HCT116 (cell line): ENCODE data around the gene ACTR1A. TPM values are rescaled to one million over a fixed set of nuclear protein-coding genes. Genes with fewer than 3 reads are reported as not detected.

Experiments used
- ATAC-seq: fragments of 200-7000 bp; cut with Tn5 transposase; 2 replicates; pipeline ENCODE4 v1.9.1; 2020; ENCODE audit warnings: mild to moderate bottlenecking, moderate library complexity
- BruUV-seq: library from RNA; stranded (reverse); fragments of 400-500 nt; replicated peaks from 2 replicates; lab custom pipeline; 2021; lab: Mats Ljungman, UMichigan
- CTCF ChIA-PET: fragments of 300-600 bp; sonication (Branson Sonifier 250); formaldehyde crosslinking; loops from one replicate; lab custom pipeline; 2021; ENCODE audit warnings: antibody characterized with exemption; lab: Charles Lee
- POLR2A ChIA-PET: fragments of 300-600, 350-600 bp; sonication (Branson Sonifier 250); formaldehyde crosslinking; loops from one replicate; lab custom pipeline; 2021; ENCODE audit warnings: antibody characterized with exemption; lab: Charles Lee
- RAD21 ChIA-PET, 2 experiments: fragments of 300-600 bp; sonication (Branson Sonifier 250); formaldehyde crosslinking; loops; one replicate each; lab custom pipeline; 2023; ENCODE audit warnings: low total read pairs in 2 of 2; ENCODE audit not compliant: uncharacterized antibody in 2 of 2, unreplicated experiment in 2 of 2, low non-redundant PET in 1 of 2; lab: Charles Lee
- DNase-seq: peaks from one replicate; pipeline ENCODE4 v3.0.0-alpha.2; 2010; ENCODE audit warnings: low read depth, low spot score
- H2AFZ ChIP-seq: fragments of 200-600 bp; shearing (Covaris generic), sonication (generic); 2 replicates; pipeline ENCODE4 v1.6.1; 2017; ENCODE audit warnings: low read depth, mixed run types, mixed read lengths, antibody characterized with exemption, low read length; ENCODE audit not compliant: poor library complexity, severe bottlenecking
- H3K27ac ChIP-seq: 2 replicates; pipeline ENCODE4 v1.5.1; 2012; ENCODE audit warnings: low read depth, low read length
- H3K27me3 ChIP-seq: fragments of 200-600 bp; sonication (generic); 2 replicates; pipeline ENCODE4 v1.6.1; 2016; ENCODE audit warnings: mixed run types, low read length, mixed read lengths; ENCODE audit not compliant: insufficient read depth
- H3K36me3 ChIP-seq, 2 experiments: fragments of 200-500 bp in 1 of 2; fragments of 200-600 bp in 1 of 2; sonication (Bioruptor generic) in 1 of 2; sonication (generic) in 1 of 2; 2 replicates each; pipeline versions ENCODE4 v1.5.1 to v1.6.1; 2014 to 2016; ENCODE audit warnings: low read length in 2 of 2, inconsistent platforms in 1 of 2, mixed read lengths in 1 of 2, mixed run types in 1 of 2; ENCODE audit not compliant: insufficient read depth in 2 of 2, control insufficient read depth in 1 of 2
- H3K4me1 ChIP-seq, 2 experiments: fragments of 200-600 bp in 1 of 2; sonication (generic) in 1 of 2; 2 replicates each; pipeline versions ENCODE4 v1.5.1 to v1.6.1; 2012 to 2017; ENCODE audit warnings: low read length in 2 of 2, inconsistent platforms in 1 of 2, mild to moderate bottlenecking in 1 of 2, mixed read lengths in 1 of 2, mixed run types in 1 of 2, moderate library complexity in 1 of 2; ENCODE audit not compliant: insufficient read depth in 2 of 2, control insufficient read depth in 1 of 2
- H3K4me2 ChIP-seq: fragments of 200-600 bp; sonication (generic); 2 replicates; pipeline ENCODE4 v1.6.1; 2017; ENCODE audit warnings: mixed run types, low read length, mixed read lengths
- H3K4me3 ChIP-seq, 2 experiments: fragments of 200-600 bp in 1 of 2; sonication (generic) in 1 of 2; replicated peaks in 1 of 2; 2 replicates each; pipeline ENCODE4 v1.5.1; 2011 to 2016; ENCODE audit warnings: low read length in 2 of 2, control low read depth in 1 of 2, low read depth in 1 of 2, mild to moderate bottlenecking in 1 of 2, mixed read lengths in 1 of 2, mixed run types in 1 of 2
- H3K79me2 ChIP-seq: fragments of 200-600 bp; sonication (generic); 2 replicates; pipeline ENCODE4 v1.6.1; 2017; ENCODE audit warnings: mild to moderate bottlenecking, mixed run types, low read length, moderate library complexity, mixed read lengths; ENCODE audit not compliant: insufficient read depth
- H3K9ac ChIP-seq: fragments of 200-600 bp; sonication (generic); 2 replicates; pipeline ENCODE4 v1.6.1; 2016; ENCODE audit warnings: low read length, mixed read lengths
- H3K9me2 ChIP-seq: fragments of 200-600 bp; sonication (generic), shearing (Covaris generic); 2 replicates; pipeline ENCODE4 v1.6.1; 2017; ENCODE audit warnings: mixed run types, mild to moderate bottlenecking, moderate library complexity; ENCODE audit not compliant: insufficient read depth
- H3K9me3 ChIP-seq, 2 experiments: fragments of 200-500 bp in 1 of 2; fragments of 200-600 bp in 1 of 2; sonication (Bioruptor generic) in 1 of 2; sonication (generic) in 1 of 2; 2 replicates each; pipeline ENCODE4 v1.6.1; 2014 to 2017; ENCODE audit warnings: low read length in 2 of 2, mixed read lengths in 2 of 2, inconsistent platforms in 1 of 2, low read depth in 1 of 2, mild to moderate bottlenecking in 1 of 2, mixed run types in 1 of 2, moderate library complexity in 1 of 2; ENCODE audit not compliant: control insufficient read depth in 1 of 2, insufficient read depth in 1 of 2
- H4K20me1 ChIP-seq: fragments of 200-600 bp; sonication (generic), shearing (Covaris generic); 2 replicates; pipeline ENCODE4 v1.6.1; 2017; ENCODE audit warnings: mixed run types, mild to moderate bottlenecking, moderate library complexity; ENCODE audit not compliant: insufficient read depth
- EGR1 ChIP-seq: IDR thresholded peaks from 2 replicates; pipeline ENCODE4 v1.6.1; 2012; ENCODE audit warnings: low read depth
- FOSL1 ChIP-seq: IDR thresholded peaks from 2 replicates; pipeline ENCODE4 v1.6.1; 2012; ENCODE audit warnings: low read depth
- POLR2A ChIP-seq: IDR thresholded peaks from 2 replicates; pipeline ENCODE4 v1.7.0; 2011; ENCODE audit warnings: borderline replicate concordance; ENCODE audit not compliant: insufficient read depth, insufficient read length; ENCODE audit errors: extremely low read depth
- POLR2AphosphoS5 ChIP-seq: IDR thresholded peaks from 2 replicates; pipeline ENCODE4 v1.6.1; 2011; ENCODE audit warnings: mild to moderate bottlenecking, low read depth, low read length, moderate library complexity
- SP1 ChIP-seq: IDR thresholded peaks from 2 replicates; pipeline ENCODE4 v1.6.1; 2012; ENCODE audit warnings: low read depth
- TCF7L2 ChIP-seq: IDR thresholded peaks from 2 replicates; pipeline ENCODE4 v1.7.0; 2011; ENCODE audit warnings: borderline replicate concordance, inconsistent platforms; ENCODE audit not compliant: insufficient read depth, insufficient read length; ENCODE audit errors: extremely low read depth
- YY1 ChIP-seq: IDR thresholded peaks from 2 replicates; pipeline ENCODE4 v1.6.1; 2011; ENCODE audit warnings: low read length, low read depth, moderate library complexity, mild to moderate bottlenecking; ENCODE audit not compliant: insufficient replicate concordance; ENCODE audit errors: extremely low read depth
- intact Hi-C: fragments of 100-400 bp; cut with micrococcal nuclease; formaldehyde crosslinking; loops from 2 replicates; pipeline ENCODE4 v1.10.0; 2022
- total RNA-seq: library from RNA; stranded (reverse); gene quantifications from one replicate; pipeline ENCODE4 v1.2.1, GENCODE V29; 2021; ENCODE audit not compliant: unreplicated experiment
- TF ChIP-seq, protein P1 (sequence below), 3 experiments: fragments of 200-600 bp in 1 of 3; sonication (generic) in 1 of 3; IDR thresholded peaks in 2 of 3; conservative IDR thresholded peaks in 1 of 3; 2 replicates each; pipeline ENCODE4 v1.5.1; 2012 to 2017; ENCODE audit warnings: low read depth in 2 of 3, low read length in 2 of 3, antibody characterized with exemption in 1 of 3, borderline replicate concordance in 1 of 3, control low read depth in 1 of 3, mild to moderate bottlenecking in 1 of 3, mixed read lengths in 1 of 3, mixed run types in 1 of 3, moderate library complexity in 1 of 3; ENCODE audit not compliant: insufficient read depth in 1 of 3

The ACTR1A gene
- total RNA-seq, 1 experiment from 2014 or later: 94.2 TPM

DNA sequence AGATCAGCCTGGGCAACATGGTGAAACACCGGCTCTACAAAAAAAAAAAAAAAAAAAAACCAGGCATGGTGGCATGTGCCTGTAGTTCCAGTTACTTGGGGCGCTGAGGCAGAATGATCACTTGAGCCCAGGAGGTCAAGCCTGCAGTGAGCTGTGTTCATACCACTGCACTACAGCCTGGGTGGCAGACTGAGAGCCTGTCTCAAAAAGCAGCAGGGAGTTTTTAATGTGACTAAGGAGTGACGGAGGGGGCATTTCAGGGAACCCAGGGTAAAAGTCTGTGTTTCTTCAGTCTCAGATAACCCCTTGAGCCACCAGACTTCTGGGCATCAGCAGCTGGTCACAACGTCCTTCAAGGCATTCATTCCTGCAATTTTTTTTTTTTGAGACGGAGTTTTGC, 49.0 kb downstream of the ACTR1A start:
- Histone ChIP-seq H3K4me1 (peaks cover 28 to 38% of the 10 kb centered on the region in 2 experiments), H3K9me2 (no peaks in the 10 kb centered on the region), H3K4me3 (no peak overlapping the region), H2AFZ (no peak overlapping the region), H3K27ac (peak overlapping the region; percentile 60; the same call in 1 of the 2 replicates), H3K4me2 (peak overlapping the region; percentile 98), H3K27me3 (no peaks in the 10 kb centered on the region), H3K36me3 (peaks cover 4 to 13% of the 10 kb centered on the region in 2 experiments; a peak in 2 of 4 replicates), H3K79me2 (peaks cover 35% of the 10 kb centered on the region), H4K20me1 (no peaks in the 10 kb centered on the region)
- ChIA-PET POLR2A (interaction anchor here (1.4 to 6.1 kb wide), 3 partner anchors 8 to 20 kb away, joined by 3 to 39 read pairs (median 36); partner anchors contain the start of gene CUEDC2), CTCF (interaction anchor here (0.7 to 1.1 kb wide), 4 partner anchors 8 to 223 kb away, joined by 3 to 6 read pairs (median 4); no protein-coding TSS in a partner anchor)
- no peak for ATAC-seq
- TF ChIP-seq, protein P1, sequence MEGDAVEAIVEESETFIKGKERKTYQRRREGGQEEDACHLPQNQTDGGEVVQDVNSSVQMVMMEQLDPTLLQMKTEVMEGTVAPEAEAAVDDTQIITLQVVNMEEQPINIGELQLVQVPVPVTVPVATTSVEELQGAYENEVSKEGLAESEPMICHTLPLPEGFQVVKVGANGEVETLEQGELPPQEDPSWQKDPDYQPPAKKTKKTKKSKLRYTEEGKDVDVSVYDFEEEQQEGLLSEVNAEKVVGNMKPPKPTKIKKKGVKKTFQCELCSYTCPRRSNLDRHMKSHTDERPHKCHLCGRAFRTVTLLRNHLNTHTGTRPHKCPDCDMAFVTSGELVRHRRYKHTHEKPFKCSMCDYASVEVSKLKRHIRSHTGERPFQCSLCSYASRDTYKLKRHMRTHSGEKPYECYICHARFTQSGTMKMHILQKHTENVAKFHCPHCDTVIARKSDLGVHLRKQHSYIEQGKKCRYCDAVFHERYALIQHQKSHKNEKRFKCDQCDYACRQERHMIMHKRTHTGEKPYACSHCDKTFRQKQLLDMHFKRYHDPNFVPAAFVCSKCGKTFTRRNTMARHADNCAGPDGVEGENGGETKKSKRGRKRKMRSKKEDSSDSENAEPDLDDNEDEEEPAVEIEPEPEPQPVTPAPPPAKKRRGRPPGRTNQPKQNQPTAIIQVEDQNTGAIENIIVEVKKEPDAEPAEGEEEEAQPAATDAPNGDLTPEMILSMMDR (IDR thresholded peaks at IDR 0.05 in 2 of 3, conservative IDR thresholded peaks at IDR 0.05 in 1 of 3; ENCODE audit: borderline replicate concordance in 1 of 3, insufficient read depth in 1 of 3, low read depth in 2 of 3, low read length in 2 of 3): no peak
- TF ChIP-seq POLR2AphosphoS5: peak; percentile 3; the same call in 1 of the 2 replicates
- TF ChIP-seq, all 23 proteins: peak for 1
- DNase-seq: no peak
- no peaks in the 10 kb centered on the region for H3K9me3 ChIP-seq
- intact Hi-C loops: no loop called here
- RAD21 ChIA-PET: interaction anchor here in 1 of 2 experiments (0.6 kb wide), 1 partner anchor 10 kb away, joined by 3 read pairs; no protein-coding TSS in a partner anchor
- H3K9ac ChIP-seq: peak overlapping the region; percentile 7; the same call in 1 of the 2 replicates
- BruUV-seq: no TSS peak

DNA sequence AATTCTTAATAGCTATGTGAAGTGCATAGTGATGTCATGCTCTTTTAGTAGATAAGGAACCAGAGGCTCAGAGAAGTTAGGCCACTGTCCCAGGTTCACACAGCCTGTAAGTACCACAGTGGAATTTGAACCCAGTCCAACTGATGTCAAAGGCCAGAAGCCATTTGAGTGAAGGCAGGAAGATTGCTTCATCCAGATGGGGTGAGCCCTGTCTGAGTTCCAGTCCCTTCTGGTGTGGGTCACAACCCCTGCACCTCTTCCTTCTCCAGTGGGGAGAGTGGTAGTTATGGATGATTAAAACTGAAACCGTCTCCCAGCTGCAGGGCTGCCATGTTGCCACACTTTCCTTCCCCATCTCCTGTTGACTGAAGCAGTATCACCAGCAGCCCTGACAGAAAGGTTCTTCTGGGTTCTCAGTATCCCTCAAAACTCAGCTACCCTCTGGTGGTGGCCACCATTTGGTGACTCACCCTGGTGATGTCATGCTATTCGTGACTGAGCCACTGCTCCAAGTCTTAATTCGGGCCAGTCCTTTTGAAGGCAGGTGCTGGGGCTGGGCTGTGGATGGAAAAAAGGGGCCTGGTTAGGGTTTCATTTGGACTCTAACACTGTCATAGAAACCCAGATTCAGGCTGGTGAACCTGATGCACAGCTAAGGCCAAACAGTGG, 49.7 kb downstream of the ACTR1A start:
- DNase-seq: peak; percentile 69
- intact Hi-C loops: no loop called here
- Histone ChIP-seq H2AFZ (no peak overlapping the region), H3K9me3 (no peaks in the 10 kb centered on the region), H3K4me1 (peaks cover 28 to 38% of the 10 kb centered on the region in 2 experiments), H4K20me1 (no peaks in the 10 kb centered on the region), H3K79me2 (peaks cover 35% of the 10 kb centered on the region)
- TF ChIP-seq SP1: no peak
- TF ChIP-seq TCF7L2: peak; percentile 91
- TF ChIP-seq POLR2A: no peak
- peak; percentile 72 for TF ChIP-seq YY1
- TF ChIP-seq FOSL1: no peak
- TF ChIP-seq EGR1: no peak
- TF ChIP-seq, all 23 proteins: peak for 2
- BruUV-seq: no TSS peak
- Histone ChIP-seq H3K4me2 (peak overlapping the region; percentile 98), H3K9me2 (no peaks in the 10 kb centered on the region), H3K9ac (peak overlapping the region; percentile 7; the same call in 1 of the 2 replicates), H3K27ac (peak overlapping the region; percentile 60), H3K4me3 (peak overlapping the region; percentile 6; a peak in 2 of 4 replicates), H3K36me3 (peaks cover 4 to 13% of the 10 kb centered on the region in 2 experiments; a peak in 2 of 4 replicates), H3K27me3 (no peaks in the 10 kb centered on the region)
- ChIA-PET POLR2A (interaction anchor here (0.8 to 6.1 kb wide), 4 partner anchors 9 to 338 kb away, joined by 3 to 39 read pairs (median 20); partner anchors contain the start of gene CUEDC2), RAD21 (interaction anchor here in 1 of 2 experiments (0.6 kb wide), 1 partner anchor 11 kb away, joined by 3 read pairs; no protein-coding TSS in a partner anchor), CTCF (interaction anchor here (1.0 to 1.1 kb wide), 4 partner anchors 9 to 222 kb away, joined by 3 to 6 read pairs (median 4); partner anchors contain the start of gene SUFU)
- peak; percentile 13; the same call in 1 of the 2 replicates for ATAC-seq
